ENCODE data around the gene ENOX1.

Gene ENOX1

DNA sequence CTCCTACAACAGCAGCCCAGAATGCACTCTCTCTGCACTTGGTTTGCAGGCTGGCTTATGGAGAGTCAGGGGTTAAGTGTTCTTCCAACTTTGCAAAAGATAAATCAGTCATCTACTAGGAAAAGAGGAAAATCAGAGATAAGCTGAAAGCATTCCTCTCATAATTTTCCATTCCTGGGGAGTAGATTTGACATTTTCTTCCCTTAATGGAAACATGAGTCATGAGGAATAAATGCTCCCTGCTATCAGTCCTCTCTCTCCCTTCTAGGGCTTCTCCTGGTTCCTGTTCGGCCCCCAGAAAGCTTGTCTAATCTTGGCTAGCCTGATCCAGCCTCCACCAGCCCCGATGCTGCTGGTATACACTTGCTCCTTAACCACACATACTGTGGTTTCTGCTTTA is 28.4 kb upstream of the ENOX1 start:
- DNase-seq (ENCODE audit: low read depth): peak; percentile 29
- no peak for TF ChIP-seq CTCF (conservative IDR thresholded peaks at IDR 0.05; ENCODE audit: control insufficient read depth, insufficient read depth, low read depth, low read length)
- no peak overlapping the region for H3K4me3 ChIP-seq (ENCODE audit: control insufficient read depth, low read depth, low read length)

DNA sequence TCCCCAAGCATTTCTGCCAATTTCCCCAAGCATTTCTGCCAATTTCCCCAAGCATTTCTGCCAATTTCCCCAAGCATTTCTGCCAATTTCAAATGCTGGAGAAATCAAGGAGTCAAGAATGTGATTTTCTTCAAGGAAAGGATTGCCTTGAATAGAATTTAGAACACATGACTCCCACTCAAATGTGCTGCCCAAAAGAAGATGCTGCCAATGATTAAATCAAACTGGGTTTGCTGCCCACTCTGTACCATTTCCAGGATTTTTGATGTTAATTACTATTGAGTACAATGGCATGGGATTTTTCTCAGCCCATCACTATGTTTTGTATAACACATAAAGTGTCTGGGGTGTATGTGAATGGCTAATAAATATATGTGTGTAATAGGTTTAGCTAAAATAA is 21.9 kb upstream of the ENOX1 start:
- no peak overlapping the region for H3K4me3 ChIP-seq (ENCODE audit: control insufficient read depth, low read depth, low read length)
- no peak for TF ChIP-seq CTCF (conservative IDR thresholded peaks at IDR 0.05; ENCODE audit: control insufficient read depth, insufficient read depth, low read depth, low read length)
- no peak for DNase-seq (ENCODE audit: low read depth)

DNA sequence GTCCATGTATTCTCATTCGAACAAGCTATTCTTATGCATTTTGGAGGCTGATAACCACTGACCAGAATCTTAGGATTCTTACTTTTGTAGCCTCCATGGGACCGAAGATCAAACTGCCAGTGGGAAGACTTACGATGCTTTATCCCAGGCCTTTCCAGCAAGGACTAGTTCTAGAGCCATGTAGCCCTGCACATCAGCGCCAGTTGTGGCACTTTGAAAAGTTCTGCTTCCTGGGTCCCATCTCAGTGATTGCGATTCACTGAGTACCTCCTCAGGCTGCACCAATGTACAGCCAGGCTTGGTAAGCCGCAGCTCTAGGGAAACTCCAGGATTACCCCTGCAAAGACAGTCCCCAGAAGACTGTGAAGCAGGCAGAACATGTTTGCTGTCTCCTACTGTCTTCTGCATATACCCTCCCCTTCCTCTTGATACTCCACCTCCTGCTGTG is 18.9 kb upstream of the ENOX1 start:
- DNase-seq (ENCODE audit: low read depth): peak; percentile 37
- no peak overlapping the region for H3K4me3 ChIP-seq (ENCODE audit: control insufficient read depth, low read depth, low read length)
- no peak for TF ChIP-seq CTCF (conservative IDR thresholded peaks at IDR 0.05; ENCODE audit: control insufficient read depth, insufficient read depth, low read depth, low read length)

DNA sequence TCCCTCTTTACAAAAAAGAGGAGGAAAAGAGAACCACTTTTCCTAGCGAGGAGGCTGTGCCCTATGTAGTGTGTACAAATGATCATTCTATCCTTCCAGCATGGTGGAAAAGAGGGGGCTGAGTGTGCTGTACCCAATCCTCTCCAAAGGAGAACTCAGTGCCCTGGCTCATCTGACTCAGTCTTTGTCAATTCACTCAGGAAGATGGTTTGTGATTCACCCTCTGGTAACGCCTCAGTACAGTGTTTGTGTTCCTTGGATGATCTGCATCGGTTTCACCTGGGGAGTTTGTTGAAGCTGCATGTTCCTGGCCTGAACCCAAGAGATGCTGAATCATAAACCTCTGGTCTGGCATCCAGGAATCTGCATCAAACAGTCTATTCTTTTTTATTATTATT is 18.3 kb upstream of the ENOX1 start:
- H3K4me3 ChIP-seq (ENCODE audit: control insufficient read depth, low read depth, low read length): peak overlapping the region; percentile 50
- peak; percentile 100 for DNase-seq (ENCODE audit: low read depth)
- TF ChIP-seq CTCF (conservative IDR thresholded peaks at IDR 0.05; ENCODE audit: control insufficient read depth, insufficient read depth, low read depth, low read length): no peak

GRCh38 chr13:43804461-43805070 is 17.8 kb upstream of the ENOX1 start:
- DNase-seq (ENCODE audit: low read depth): peak; percentile 89
- peak overlapping the region; percentile 50 for H3K4me3 ChIP-seq (ENCODE audit: control insufficient read depth, low read depth, low read length)

DNA sequence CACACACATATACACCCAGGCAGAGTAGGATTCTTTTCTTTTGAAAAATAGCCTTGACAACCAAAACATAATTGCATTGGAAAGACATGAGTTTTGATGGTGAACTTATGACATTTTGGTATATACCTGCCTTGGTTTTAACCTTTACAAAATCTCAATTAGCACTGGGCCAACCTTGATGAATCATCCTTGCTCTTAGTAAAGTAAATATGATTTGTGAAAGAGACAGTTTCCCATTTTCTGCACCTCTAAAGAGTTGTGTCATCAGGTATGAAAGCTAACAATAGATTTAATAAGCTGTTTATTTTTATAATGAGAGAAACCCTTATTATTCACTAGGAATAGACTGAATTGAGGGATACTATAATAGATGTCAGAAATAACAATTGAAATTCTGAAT is 15.7 kb upstream of the ENOX1 start:
- TF ChIP-seq CTCF (conservative IDR thresholded peaks at IDR 0.05; ENCODE audit: control insufficient read depth, insufficient read depth, low read depth, low read length): no peak
- H3K4me3 ChIP-seq (ENCODE audit: control insufficient read depth, low read depth, low read length): no peak overlapping the region
- DNase-seq (ENCODE audit: low read depth): no peak

More at GRCh38 chr13:43804461-43805070, 17.8 kb upstream of the ENOX1 start:
- TF ChIP-seq CTCF (conservative IDR thresholded peaks at IDR 0.05; ENCODE audit: control insufficient read depth, insufficient read depth, low read depth, low read length): peak; percentile 40

- TF ChIP-seq CTCF (conservative IDR thresholded peaks at IDR 0.05; ENCODE audit: control insufficient read depth, insufficient read depth, low read depth, low read length): no peak
- H3K4me3 ChIP-seq (ENCODE audit: control insufficient read depth, low read depth, low read length): no peak overlapping the region
- DNase-seq (ENCODE audit: low read depth): no peak
Measured at GRCh38 chr13:43800828-43801227, 14.1 kb upstream of the ENOX1 start.

All from fibroblast of mammary gland (primary cell).